Posterior vena cava (tissue), 2 donors: ENCODE measurements around the gene LARP6. TPM values are rescaled to one million over a fixed set of nuclear protein-coding genes. Genes with fewer than 3 reads are reported as not detected.
"Not testable (repeated sequence)": the region's sequence is repeated elsewhere in the genome, so short reads cannot be mapped to it uniquely, and the experiment has no call there.

Experiments used
- DNase-seq: peaks from one replicate; pipeline ENCODE4 v3.0.0-alpha.2; 2020; ENCODE audit warnings: low spot score
- intact Hi-C, 2 donors: fragments of 100-400 bp; cut with DNase I; formaldehyde crosslinking; loops; one replicate each; pipeline versions ENCODE4 v1.14.1 to v1.14.2; 2022 to 2023
- total RNA-seq, 2 donors: library from RNA; stranded (reverse); fragmentation: NEBNext Ultra II Directional; extraction: Animal tissue kit (Norgen Biotek cat#: 25700); gene quantifications; one replicate each; pipeline ENCODE4 v1.2.1, GENCODE V29; 2021
- donor health status: DM: yes; HTN: yes; CAD: no.
- donor health status: DM: yes; HTN: yes; CAD: no.

The LARP6 gene
- total RNA-seq, 2 donors from 2014 or later, result 38.0 to 44.7 TPM

DNA sequence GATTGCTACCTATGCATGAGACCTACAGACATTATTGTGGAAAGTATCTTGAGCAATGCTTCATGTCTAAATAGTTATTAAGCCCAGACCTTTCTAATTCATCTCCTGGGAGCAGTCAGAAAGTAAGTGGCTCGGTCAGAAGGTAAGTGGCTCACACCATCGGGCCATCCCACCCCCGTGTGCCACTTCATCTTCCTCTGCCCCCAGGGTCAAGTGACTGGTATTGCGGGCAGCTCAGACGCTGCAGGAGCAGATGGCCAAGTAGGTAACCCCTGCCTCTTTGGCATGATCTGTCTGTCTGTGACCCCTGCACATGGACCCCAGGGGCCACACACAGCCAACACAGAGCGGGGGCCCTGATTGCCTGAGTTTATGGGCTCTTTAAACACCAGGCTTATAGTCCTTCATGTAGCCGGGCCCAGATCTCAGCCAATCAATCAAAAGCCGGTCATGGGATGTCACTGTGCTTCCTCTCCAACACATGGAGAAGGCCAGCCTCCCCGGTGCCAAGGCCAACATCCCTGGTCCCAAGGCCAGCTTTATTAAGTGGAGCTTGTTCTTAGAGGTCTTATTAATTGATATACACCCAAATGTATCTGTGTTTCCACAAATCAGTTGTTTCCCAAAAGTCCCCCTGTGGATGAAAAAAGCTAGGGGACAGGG lies 42.9 kb downstream of the LARP6 start:
- intact Hi-C loops, result loop anchor here (1.0 to 10.0 kb wide), 3 partner anchors 45 to 126 kb away; no protein-coding TSS in a partner anchor
- no peak for DNase-seq

DNA sequence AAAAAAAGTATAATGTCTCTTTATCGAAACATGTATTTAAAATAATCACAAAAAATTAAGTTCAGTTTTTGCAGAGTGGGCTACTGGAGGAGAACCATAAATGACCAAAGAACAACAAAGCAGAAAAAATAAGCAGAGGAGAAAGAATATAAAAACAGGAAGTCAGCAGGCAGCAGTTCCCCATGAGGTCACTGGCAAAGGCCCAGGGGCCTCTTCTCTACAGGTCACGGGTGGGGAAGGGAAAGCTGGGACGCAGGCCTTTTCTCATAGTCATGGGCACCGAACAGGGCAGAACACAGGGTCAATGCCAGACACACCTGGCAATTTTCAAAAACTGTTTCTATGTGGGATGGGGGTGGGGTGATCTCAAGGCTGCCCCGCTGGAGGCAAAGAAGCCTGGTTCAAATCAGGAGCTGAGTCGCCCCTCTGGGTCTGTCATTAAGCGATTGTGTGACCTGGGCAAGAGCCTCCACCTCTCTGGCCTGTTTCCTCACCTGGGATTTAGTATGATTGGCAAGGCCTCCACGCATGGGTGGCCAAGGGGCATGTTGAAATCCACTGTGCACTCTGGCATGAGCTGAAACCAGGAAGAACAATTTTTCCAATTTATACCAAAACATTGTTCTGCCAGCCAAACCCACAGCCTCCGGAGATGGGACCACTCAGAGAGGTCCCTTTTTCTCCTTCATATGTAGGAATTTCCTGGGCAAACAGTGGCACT lies 46.8 kb downstream of the LARP6 start:
- intact Hi-C loops, result loop anchor here (5.0 kb wide), 2 partner anchors 125 to 345 kb away; no protein-coding TSS in a partner anchor
- DNase-seq, result peak; percentile 88

DNA sequence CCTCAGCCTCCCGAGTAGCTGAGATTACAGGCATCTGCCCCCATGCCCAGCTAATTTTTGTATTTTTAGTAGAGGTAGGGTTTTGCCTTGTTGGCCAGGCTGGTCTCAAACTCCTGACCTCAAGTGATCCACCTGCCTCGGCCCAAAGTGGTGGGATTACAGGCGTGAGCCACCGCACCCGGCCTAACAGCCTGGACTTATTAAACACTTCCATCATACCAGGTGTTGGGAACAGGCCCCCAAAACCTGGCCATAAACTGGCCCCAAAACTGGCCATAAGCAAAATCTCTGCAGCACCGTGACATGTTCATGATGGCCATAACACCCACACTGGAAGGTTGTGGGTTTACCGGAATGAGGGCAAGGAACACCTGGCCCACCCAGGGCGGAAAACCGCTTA lies 49.6 kb downstream of the LARP6 start:
- DNase-seq, intact Hi-C loops: not testable (repeated sequence)

DNA sequence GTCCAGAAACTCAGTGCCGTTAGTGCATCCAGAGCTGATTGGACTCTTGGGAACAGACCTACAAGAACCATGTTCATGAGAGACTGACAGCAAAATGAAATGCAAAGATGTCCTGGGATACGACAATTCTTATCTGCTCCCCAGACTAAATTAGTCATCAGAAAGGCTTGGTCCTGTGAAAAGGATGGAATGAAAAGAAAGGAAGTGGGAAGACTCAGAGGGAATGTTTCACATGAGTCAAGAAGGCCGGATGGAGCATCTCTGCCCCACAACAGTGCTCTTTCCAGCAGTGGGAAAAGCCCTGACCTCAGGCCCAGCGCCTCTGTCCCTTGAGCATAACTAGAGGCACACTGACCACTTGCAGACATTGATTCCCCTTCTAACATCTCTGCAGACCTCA lies 51.3 kb downstream of the LARP6 start:
- no peak for DNase-seq
- intact Hi-C loops, result no loop called here

DNA sequence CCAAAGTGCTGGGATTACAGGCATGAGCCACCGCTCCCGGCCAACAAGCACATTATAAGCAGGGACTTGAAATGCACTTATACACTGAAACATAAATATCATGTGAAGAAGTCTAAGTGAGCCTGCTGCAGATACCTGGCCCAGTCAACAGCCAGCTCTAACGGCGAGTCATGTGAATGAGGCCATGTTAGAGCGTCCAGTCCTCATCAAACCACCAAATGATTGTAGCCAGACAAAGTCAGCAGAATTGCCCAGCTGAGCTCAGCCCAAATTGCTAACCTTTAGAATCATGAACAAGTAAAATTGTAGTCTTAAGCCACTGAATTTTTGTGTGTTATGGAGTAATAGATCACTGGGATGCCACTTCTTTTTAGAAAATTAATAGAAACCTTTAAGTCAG lies 52.8 kb downstream of the LARP6 start:
- intact Hi-C loops, result no loop called here
- DNase-seq, result no peak

DNA sequence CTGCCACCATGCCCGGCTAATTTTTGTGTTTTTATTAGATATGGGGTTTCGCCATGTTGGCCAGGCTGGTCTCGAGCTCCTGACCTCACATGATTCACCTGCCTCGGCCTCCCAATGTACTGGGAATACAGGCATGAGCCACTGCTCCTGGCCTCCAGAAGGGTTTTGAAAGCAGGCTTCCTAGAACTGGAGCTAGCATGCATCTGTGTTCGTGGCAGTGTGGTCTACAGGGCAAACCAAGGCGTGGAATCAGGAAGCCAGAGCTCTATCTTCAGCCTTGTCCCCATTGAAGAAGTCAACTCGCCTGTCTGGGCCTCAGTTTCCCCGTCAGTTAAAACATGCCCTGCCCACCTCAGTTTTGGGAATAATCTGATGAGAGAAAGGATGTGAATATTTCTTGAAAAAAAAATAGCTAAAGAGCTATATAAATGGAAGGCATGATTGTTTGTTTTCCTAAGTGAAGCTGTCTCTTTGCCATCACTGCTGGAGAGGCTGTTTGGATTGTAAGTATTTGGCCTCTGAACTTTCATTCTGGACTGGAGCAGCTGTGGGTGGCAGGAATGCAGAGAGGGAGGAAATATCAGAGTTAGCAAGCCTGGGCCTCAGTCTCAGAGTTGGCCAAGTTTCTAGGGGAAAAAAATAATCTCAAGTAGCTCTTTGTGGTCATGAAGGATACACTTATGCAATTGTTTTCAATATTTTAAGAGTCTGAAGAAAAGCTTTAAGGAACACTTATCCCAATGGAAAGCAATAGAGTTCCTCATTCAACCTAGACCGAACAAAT lies 54.1 kb downstream of the LARP6 start:
- no peak for DNase-seq
- intact Hi-C loops, result no loop called here

DNA sequence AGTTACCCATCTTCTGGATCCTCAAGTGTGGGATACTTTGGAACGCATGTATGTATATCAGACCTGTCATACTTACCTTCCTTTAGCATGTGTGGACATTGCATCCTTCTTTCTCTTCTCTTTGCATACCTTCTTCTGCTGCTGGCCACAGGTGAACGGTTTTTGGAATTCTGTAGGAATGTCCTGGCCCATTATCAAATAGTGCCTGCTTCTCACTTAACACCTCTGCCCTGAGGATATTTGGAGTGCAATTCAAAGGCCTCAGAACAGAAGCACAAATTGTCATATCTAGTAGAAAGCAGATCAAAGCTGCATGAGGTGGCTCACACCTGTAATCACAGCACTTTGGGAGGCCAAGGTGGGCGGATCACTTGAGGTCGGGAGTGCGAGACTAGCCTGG lies 56.5 kb downstream of the LARP6 start:
- intact Hi-C loops, result no loop called here

DNA sequence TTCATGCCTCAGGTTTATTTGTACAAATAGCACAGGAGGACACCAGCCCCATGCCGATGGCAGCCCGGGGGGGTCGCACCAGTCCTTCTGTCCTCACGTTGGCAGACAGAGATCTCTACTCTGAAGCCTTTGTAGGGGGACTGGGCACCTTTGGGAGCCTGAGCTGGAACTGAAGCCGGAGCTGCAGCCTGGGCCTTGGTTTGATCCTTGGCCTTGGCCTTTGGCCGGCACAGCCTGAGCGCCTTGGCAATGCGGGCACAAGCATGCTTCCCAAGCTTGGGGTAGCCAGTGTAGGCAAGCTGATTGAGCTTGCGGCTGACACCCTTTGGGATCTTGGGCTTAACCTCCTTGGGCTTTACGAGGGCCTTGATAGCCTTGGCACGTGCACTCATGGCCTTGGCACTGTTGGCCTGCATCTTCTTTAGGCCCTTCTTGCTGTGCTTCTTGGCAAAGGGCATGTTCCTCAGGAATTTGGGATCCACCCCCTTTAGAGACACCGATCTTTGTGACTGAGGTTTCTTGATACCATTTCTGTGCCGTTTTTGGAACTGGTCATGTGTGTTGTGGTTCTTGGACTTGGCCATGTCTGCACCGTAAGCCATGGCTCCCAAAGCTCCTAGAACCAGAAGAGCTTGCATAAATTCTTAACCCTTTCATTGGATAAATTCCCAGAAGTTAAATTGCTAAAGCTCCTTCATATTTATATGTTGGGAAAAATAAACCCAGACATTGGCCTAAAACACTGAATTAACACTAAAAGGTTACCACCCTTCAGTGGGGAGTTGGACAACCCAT lies 57.2 kb downstream of the LARP6 start:
- intact Hi-C loops, result no loop called here
- DNase-seq, result no peak

More for the DNA sequence above, 56.5 kb downstream of the LARP6 start:
- no peak for DNase-seq

DNA sequence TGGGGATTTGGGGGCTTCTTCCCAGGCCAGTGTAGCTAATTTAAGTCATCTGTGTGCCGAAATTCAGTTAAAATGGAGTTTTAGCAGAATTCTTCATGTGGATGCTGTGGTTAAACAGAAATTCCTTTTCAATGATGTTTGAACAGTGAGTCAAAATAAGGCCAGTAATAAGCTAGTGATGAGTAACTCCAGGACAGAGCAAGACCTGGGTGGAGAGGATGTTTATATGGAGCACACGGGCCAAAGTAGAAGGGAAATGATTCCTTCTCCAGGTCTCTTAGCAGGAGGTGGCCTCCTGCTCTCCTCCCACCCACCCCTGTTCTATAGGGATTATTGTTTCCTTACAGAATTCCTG lies 58.7 kb downstream of the LARP6 start:
- intact Hi-C loops, result no loop called here
- DNase-seq, result no peak

DNA sequence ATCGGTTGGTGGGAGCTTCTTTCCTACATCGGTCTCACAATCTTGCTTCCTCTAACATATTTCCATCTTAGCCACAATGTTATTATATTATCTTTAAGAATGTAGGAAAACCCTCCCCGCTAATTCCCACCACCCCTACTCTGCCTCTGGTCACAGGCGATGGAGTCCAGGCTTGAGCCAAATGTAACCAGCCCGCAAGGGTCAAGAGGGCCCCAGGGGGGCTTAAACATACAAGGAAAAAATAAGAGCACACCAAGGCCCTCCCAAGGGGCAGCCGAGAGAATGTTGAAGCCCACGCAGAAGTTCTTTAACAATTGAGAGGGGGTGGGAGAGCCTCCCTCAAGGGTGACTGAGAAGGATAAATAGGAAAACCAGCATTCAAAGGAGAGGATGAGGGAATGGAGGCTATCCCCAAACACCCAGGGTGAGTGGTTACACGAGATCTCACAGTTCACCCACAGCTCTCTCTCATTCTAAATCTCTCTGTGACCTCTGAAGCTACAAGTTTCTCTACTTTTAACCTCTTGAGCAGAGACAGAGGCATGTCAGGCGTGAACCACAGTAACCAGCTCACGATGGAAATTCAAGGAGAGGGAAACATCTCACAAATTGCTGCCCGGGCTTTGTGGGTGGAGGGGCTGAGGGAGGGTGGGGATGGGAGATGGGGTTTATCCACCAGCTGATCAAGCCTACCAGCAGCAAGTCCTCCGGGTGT lies 59.2 kb downstream of the LARP6 start:
- DNase-seq, result no peak
- intact Hi-C loops, result no loop called here

DNA sequence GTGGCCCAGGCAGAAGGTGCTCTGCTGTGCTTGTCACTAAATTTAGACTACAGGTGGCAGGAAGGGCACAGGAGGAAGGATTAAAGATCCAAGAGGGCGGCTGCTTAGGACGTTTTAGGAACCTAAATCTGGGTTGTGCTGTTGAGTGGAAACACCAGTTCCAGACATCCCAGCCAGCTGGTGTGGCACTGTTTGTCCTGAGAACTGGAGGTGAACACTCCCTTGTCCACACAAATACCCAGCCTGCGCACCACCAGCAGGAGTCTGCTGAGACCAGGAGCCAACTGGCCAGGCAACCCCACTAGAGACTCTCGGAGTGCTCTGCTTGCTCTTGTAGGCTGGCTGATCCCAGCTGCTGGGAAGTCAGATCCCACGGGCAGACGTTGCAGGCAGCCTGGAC lies 60.3 kb downstream of the LARP6 start:
- intact Hi-C loops, result no loop called here
- no peak for DNase-seq

DNA sequence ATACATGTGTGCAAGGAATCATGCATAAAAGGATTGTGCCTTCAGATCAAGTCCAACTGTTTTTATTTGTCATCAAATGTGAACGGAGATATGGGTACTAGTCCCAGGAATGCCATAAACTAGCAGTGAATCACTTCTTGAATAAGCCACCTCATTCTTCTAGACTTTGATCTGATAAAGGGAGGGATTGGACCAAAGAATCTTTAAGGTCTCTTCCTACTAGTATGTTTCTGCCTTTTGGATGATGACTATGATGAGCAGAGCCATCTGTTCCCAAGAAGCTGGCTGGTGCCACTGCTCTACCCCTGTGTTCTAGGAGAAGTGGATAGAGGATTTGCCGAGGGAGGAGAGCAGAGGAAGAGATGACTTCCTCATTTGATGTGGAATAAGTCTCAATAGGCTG lies 61.8 kb downstream of the LARP6 start:
- intact Hi-C loops, result no loop called here
- no peak for DNase-seq

DNA sequence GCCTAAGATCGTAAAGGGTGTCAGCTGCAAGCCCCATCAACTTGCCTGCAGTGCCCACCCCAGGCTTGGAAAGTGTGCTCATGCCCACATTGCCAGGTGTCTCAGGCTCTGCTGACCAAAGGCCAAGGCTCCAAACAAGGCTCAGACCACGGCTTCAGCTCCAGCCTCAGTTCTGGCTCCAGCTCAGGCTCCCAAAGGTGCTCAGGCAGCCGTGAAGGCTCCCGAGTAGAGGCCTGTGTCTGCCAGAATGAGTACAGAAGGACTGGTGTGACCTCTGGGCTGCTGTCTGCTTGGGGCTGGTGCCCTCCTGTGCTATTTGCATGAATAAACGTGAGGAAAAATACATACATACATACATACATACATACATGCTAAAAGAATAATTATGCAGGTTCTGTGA lies 62.7 kb downstream of the LARP6 start:
- no peak for DNase-seq
- intact Hi-C loops, result no loop called here

GRCh38 chr15:70789213-70789612 lies 64.7 kb downstream of the LARP6 start:
- no peak for DNase-seq
- intact Hi-C loops, result no loop called here

DNA sequence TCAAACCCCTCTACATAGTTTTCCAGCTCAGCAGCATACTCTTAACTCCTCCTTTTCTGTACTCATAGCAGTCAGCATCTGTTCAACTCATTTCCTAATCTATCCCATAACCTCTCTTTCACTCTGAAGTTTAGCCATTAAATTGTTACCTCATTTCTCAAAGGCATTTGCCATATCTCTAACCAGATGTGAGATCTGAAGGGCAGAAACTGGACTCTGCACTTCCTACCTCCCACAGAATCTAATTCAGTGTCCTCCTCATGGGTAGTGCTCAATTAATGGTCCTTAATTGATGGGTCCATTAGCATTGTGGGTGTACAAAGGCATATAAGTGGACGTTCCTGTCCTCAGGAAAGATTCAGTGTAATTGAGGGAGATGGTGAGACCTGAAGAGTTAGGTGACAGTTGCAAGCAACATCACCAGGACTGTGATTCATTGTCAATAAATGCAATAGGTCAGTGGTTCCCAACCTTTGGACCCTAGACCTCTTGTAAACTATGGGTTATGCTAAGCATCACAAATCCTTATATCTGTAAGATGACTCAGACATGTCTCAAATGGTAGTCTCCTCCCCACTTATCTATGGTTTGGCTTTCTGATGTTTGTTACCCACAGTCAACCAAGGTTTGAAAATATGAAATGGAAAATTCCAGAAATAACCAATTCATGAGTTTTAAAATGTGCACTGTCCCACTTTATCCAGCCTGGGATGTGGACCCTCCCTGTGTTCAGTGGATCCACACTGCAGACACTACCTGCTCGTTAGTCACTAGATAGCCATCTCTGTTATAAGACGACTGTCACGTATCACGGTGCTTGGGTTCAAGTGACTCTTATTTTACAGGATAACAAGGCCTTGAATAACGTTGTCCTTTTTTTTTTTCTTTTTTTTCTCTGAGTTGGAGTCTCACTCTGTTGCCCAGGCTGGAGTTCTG lies 65.6 kb downstream of the LARP6 start:
- no peak for DNase-seq
- intact Hi-C loops, result no loop called here

- intact Hi-C loops, result no loop called here
- DNase-seq, result no peak
Measured at GRCh38 chr15:70786996-70787395, 67.0 kb downstream of the LARP6 start.

DNA sequence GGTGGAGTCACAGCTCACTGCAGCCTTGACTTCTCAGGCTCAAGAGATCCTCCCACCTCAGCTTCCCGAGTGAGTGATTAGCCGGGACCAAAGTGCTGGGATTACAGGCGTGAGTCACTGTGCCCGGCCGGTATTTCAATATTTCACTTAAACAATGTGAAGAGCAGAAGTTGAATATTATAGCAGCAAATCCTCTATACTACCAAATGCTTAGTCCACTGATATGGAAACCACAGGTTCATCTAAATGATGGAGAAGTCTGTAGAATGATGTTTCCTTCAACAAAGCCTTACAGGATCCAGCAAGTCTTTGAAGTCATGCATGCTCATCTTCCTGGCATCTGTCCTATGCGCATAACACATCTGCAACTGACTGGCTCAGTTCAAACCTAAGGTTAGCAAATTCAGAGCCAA lies 70.3 kb downstream of the LARP6 start:
- no peak for DNase-seq
- intact Hi-C loops, result no loop called here

DNA sequence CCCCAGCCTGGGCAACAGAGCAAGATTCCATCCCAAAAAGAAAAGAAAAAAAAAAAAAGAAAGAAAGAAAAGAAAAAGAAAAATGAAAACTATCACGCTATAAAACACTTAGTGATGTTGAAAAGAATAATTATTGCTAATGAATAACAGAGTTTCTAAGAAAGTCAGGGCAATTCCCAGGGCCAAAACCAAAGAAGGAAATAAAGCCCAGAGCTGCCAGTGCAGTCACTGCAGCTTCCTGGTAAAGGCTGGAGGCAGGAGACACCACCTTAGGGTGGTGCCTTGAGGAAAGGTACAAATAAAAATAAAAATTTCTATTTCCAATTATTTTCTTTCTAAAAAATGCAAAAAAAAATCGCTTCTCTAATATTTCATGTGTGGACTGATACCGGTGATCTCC lies 70.9 kb downstream of the LARP6 start:
- DNase-seq, result no peak
- intact Hi-C loops, result no loop called here
